ENCODE data around the gene AADACL4. TPM values are rescaled to one million over a fixed set of nuclear protein-coding genes. Genes with fewer than 3 reads are reported as not detected.

Gene AADACL4
- total and polyA plus RNA-seq, 9 of the 15 experiments (the other 6 are each of a cell fraction or from before 2014, with no cell fraction given): not detected

- TF ChIP-seq TEAD1 (CRISPR knock-in tag; IDR thresholded peaks at IDR 0.05) (0 out of 4 replicates have a peak, but pooled peaks of 1 of the 2 experiments have one; percentile 8), ZNF395 (CRISPR knock-in tag; IDR thresholded peaks at IDR 0.05) (0 out of 2 replicates have a peak, but pooled peaks have one; percentile 58), ZNF507 (tag; conservative IDR thresholded peaks at IDR 0.05) (no peak), CHD1 (IDR thresholded peaks at IDR 0.05; ENCODE audit: low read length) (peak; percentile 96), HMGXB4 (CRISPR knock-in tag; IDR thresholded peaks at IDR 0.05) (0 out of 2 replicates have a peak, but pooled peaks have one; percentile 30), MEIS2 (IDR thresholded peaks at IDR 0.05; ENCODE audit: partially characterized antibody) (peak; percentile 16)
These were observed 27.0 kb upstream of the AADACL4 start (continued) for GRCh38 chr1:12616709-12617373.

Data from K562 (cell line).